ENCODE measurements around the gene AJAP1. TPM values are rescaled to one million over a fixed set of nuclear protein-coding genes. Genes with fewer than 3 reads are reported as not detected.

The AJAP1 gene
- total RNA-seq, 4 donors from 2014 or later, result under 0.01 to 0.21 (median 0.10) TPM

- H3K36me3 ChIP-seq, result no peaks in the 10 kb centered on the region
- DNase-seq (ENCODE audit: low spot score in 2 of 2), result no peak
- no peak overlapping the region for H3K27ac ChIP-seq
- no peak for TF ChIP-seq POLR2A (IDR thresholded peaks at IDR 0.05)
- TF ChIP-seq CTCF (IDR thresholded peaks at IDR 0.05), result no peak
- TF ChIP-seq EP300 (IDR thresholded peaks at IDR 0.05), result no peak
- no peak overlapping the region for H3K4me3 ChIP-seq
- H3K9me3 ChIP-seq, result peaks cover 0 to 14% (median 0%) of the 10 kb centered on the region in 4 donors
- H3K4me1 ChIP-seq, result no peaks in the 10 kb centered on the region
- H3K27me3 ChIP-seq, result no peaks in the 10 kb centered on the region
These were observed 62.0 kb downstream of the AJAP1 start for GRCh38 chr1:4716406-4716805.

GRCh38 chr1:4718071-4718470 lies 63.7 kb downstream of the AJAP1 start:
- no peak overlapping the region for H3K4me3 ChIP-seq

GRCh38 chr1:4723106-4723505 lies 68.7 kb downstream of the AJAP1 start:
- no peaks in the 10 kb centered on the region for H3K4me1 ChIP-seq
- no peaks in the 10 kb centered on the region for H3K27me3 ChIP-seq
- TF ChIP-seq EP300 (IDR thresholded peaks at IDR 0.05) (no peak), POLR2A (IDR thresholded peaks at IDR 0.05) (no peak), CTCF (IDR thresholded peaks at IDR 0.05) (no peak)
- no peak overlapping the region for H3K4me3 ChIP-seq
- no peak for DNase-seq (ENCODE audit: low spot score in 2 of 2)
- H3K9me3 ChIP-seq, result peaks cover 0 to 3% (median 0%) of the 10 kb centered on the region in 4 donors
- H3K27ac ChIP-seq, result no peak overlapping the region
- WGBS, 2 donors, result 81 to 82% methylated on average over 10 of the region's 10 CpGs
- H3K36me3 ChIP-seq, result no peaks in the 10 kb centered on the region

More at GRCh38 chr1:4718071-4718470, 63.7 kb downstream of the AJAP1 start:
- Histone ChIP-seq H3K27ac (no peak overlapping the region), H3K4me1 (no peaks in the 10 kb centered on the region), H3K27me3 (no peaks in the 10 kb centered on the region), H3K36me3 (no peaks in the 10 kb centered on the region), H3K9me3 (peaks cover 0 to 17% (median 0%) of the 10 kb centered on the region in 4 donors)
- WGBS, 2 donors, result 72 to 84% methylated on average over 5 of the region's 5 CpGs
- DNase-seq (ENCODE audit: low spot score in 2 of 2), result no peak
- TF ChIP-seq CTCF (IDR thresholded peaks at IDR 0.05), result no peak
- no peak for TF ChIP-seq EP300 (IDR thresholded peaks at IDR 0.05)
- TF ChIP-seq POLR2A (IDR thresholded peaks at IDR 0.05), result no peak

GRCh38 chr1:4724001-4724400 lies 69.6 kb downstream of the AJAP1 start:
- TF ChIP-seq POLR2A (IDR thresholded peaks at IDR 0.05) (no peak), CTCF (IDR thresholded peaks at IDR 0.05) (no peak), EP300 (IDR thresholded peaks at IDR 0.05) (no peak)
- WGBS, 2 donors, result 92 to 95% methylated on average over 12 of the region's 12 CpGs
- H3K27ac ChIP-seq, result no peak overlapping the region
- no peaks in the 10 kb centered on the region for H3K27me3 ChIP-seq
- H3K4me1 ChIP-seq, result no peaks in the 10 kb centered on the region
- DNase-seq (ENCODE audit: low spot score in 2 of 2), result no peak
- no peaks in the 10 kb centered on the region for H3K36me3 ChIP-seq
- peaks cover 0 to 3% (median 0%) of the 10 kb centered on the region in 4 donors for H3K9me3 ChIP-seq
- no peak overlapping the region for H3K4me3 ChIP-seq

GRCh38 chr1:4724695-4725250 lies 70.4 kb downstream of the AJAP1 start:
- DNase-seq (ENCODE audit: low spot score in 2 of 2), result no peak
- Histone ChIP-seq H3K27ac (no peak overlapping the region), H3K4me3 (no peak overlapping the region), H3K36me3 (no peaks in the 10 kb centered on the region), H3K27me3 (no peaks in the 10 kb centered on the region), H3K4me1 (no peaks in the 10 kb centered on the region), H3K9me3 (peaks cover 0 to 3% (median 0%) of the 10 kb centered on the region in 4 donors)
- TF ChIP-seq CTCF (IDR thresholded peaks at IDR 0.05) (no peak), EP300 (IDR thresholded peaks at IDR 0.05) (no peak), POLR2A (IDR thresholded peaks at IDR 0.05) (no peak)
- 85 to 87% methylated on average over 8 of the region's 8 CpGs for WGBS, 2 donors
